Spleen (tissue), 7 donors: ENCODE data around the gene CARD16.

Experiments used
- POLR2A ChIP-seq, 3 donors: fragments of 450-650 bp; IDR thresholded peaks; one replicate each; pipeline ENCODE4 v1.5.1; 2017; ENCODE audit warnings: antibody characterized with exemption in 3 of 3, mild to moderate bottlenecking in 1 of 3
- POLR2AphosphoS5 ChIP-seq, 3 donors: sonication (generic); formaldehyde crosslinking; IDR thresholded peaks; one replicate each; pipeline ENCODE4 v1.5.1; 2017; ENCODE audit warnings: antibody characterized with exemption in 3 of 3
- TF ChIP-seq, protein P1 (sequence below), 11 experiments: fragments of 200-600 bp in 7 of 11; fragments of 450-650 bp in 4 of 11; sonication (generic) in 4 of 11; IDR thresholded peaks in 8 of 11; conservative IDR thresholded peaks in 3 of 11; 1 replicate in 7 of 11; 2 replicates in 4 of 11; pipeline versions ENCODE4 v1.4.0 to v1.8.0; 2016 to 2021; ENCODE audit warnings: antibody characterized with exemption in 11 of 11, inconsistent platforms in 4 of 11, mild to moderate bottlenecking in 1 of 11
- donor health status: DM: no; HTN: no; CAD: no; lungs with moderate emphysema.
- donor health status: DM: no; HTN: no; CAD: no.
- donor health status: DM: no; HTN: no; CAD: no.

DNA sequence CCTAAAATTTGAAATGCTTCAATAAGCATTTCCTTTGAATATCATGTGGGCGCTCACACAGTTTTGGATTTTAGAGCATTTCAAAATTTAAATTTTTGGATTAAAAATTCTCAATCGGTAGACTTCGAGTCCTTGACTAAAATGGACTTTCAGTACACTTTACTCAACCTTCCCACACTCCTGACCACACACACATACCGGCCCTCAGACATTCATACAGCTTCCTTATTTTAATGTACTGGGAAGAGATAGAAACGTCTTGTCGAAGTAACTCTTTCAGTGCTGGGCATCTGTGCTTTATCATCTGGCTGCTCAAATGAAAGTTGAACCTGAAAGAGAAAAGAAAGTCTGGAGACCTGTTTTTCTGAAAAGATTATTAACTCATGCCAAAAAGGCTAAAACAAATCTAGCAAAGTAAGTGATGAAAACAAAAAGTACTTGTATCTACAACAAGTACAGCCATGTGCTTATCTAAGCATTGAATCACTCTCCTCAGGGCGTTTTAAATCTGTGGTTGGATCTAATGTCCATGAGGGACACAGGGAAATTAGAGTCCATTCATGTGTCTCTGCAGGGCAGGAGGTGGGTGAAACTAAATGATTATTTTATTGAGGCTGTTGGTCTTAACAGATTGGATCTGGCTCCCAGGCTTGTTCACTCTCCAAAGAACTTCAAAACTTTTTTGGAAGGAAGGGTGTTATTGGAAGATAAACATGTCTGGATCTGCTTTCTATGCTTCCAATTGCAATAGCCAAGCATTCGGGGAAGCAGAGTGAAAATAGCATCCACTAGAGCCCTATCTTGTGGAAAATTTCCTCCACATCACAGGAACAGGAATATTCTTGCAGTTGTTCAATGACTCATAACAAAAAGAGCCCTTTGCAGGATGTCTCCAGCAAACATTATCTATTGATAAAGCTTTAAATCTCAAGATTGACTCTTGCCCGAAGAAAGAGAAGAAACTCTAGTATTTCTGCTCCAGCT, 47.4 kb upstream of the CARD16 start:
- TF ChIP-seq, protein P1, sequence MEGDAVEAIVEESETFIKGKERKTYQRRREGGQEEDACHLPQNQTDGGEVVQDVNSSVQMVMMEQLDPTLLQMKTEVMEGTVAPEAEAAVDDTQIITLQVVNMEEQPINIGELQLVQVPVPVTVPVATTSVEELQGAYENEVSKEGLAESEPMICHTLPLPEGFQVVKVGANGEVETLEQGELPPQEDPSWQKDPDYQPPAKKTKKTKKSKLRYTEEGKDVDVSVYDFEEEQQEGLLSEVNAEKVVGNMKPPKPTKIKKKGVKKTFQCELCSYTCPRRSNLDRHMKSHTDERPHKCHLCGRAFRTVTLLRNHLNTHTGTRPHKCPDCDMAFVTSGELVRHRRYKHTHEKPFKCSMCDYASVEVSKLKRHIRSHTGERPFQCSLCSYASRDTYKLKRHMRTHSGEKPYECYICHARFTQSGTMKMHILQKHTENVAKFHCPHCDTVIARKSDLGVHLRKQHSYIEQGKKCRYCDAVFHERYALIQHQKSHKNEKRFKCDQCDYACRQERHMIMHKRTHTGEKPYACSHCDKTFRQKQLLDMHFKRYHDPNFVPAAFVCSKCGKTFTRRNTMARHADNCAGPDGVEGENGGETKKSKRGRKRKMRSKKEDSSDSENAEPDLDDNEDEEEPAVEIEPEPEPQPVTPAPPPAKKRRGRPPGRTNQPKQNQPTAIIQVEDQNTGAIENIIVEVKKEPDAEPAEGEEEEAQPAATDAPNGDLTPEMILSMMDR (IDR thresholded peaks at IDR 0.05 in 8 of 11, conservative IDR thresholded peaks at IDR 0.05 in 3 of 11) = no peak
- no peak for TF ChIP-seq POLR2A (IDR thresholded peaks at IDR 0.05)
- no peak for TF ChIP-seq POLR2AphosphoS5 (IDR thresholded peaks at IDR 0.05)
